SKM-1 (cell line): ENCODE results near the gene USP24.
A peak's percentile ranks its signal among the peaks of the same experiment; 100 is the strongest.
"Not testable (repeated sequence)": the region's sequence is repeated elsewhere in the genome, so short reads cannot be mapped to it uniquely, and the experiment has no call there.

Experiments used
- DNase-seq: peaks from one replicate; lab custom pipeline; 2025; ENCODE audit not compliant: unreplicated experiment; lab: John Stamatoyannopoulos, UW

Gene USP24

DNA sequence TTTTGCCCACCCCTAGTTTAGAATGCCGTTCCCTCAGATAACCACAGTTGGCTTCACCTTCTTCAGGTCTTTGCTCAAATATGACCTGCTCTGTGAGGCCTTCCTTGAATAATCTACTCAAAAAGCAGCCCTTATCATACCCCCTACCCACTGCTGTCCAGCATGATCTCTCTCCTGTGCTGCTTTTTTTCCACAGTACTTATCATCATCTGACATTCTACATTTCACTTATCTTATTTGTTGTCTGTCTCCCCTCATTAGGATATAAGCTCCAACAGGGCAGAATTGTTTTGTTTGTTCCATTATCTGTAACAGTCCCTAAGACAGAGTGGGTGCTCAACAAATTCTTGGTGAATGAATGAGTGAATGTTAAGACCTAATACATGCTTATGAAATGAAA, 18.1 kb downstream of the USP24 start:
- DNase-seq: no peak

DNA sequence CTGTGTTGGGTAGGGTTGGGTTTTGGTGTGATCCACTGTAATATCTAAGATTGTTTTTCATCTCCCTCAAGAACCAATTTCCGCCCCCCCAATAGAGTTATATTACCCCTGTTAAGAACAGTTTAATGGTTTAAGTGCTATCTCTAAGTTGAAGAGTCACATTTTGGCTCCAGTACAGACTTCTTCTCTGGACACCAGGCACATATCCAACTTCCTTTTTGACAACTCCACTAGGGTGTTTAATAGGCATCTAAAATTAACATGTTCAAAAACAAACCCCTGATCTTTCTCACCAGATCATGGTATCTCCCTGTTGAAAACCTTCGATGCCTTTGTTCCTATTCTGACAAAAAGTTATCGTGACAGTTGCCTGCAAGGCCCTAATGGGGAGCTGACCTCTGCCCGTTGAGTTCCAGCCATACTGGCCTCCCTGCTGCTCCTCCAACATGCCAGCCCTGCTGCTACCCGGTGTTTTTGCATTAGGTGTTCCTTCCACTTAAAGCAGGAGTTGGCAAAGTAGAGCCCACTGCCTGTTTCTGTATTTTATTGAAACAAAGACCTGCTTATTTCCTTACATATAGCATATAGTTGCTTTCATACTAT, 18.6 kb downstream of the USP24 start:
- DNase-seq: no peak

DNA sequence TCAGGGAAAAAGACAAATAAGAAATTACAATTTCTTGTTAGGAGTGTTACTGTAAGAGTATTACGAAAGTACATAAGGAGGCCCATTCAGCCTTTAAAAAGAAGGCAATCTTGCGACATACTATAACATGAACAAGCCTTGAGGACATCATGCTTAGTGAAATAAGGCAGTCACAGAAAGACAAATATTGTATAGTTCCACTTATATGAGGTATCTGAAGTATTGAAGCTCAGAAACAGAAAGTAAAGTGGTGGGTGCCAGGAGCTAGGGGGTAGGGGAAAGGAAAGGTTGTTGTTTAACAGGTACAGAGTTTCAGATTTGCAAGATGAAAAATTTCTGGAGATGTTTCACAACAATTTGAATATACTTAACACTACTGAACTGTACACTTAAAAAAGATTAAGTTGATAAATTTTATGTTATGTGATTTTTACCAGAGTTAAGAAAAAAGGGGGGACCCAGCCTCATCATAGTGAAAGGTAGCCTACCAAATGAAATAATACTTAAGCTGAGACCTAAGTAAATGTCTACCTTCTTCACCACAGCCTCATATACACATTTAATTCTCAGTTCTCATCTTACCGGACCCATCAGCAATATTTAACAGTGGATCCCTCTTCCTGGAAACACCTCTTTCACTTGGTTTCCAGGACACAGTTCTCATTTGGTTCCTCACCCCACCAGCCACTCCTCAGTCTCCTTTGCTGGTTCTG, 19.5 kb downstream of the USP24 start:
- DNase-seq: peak; percentile 61

DNA sequence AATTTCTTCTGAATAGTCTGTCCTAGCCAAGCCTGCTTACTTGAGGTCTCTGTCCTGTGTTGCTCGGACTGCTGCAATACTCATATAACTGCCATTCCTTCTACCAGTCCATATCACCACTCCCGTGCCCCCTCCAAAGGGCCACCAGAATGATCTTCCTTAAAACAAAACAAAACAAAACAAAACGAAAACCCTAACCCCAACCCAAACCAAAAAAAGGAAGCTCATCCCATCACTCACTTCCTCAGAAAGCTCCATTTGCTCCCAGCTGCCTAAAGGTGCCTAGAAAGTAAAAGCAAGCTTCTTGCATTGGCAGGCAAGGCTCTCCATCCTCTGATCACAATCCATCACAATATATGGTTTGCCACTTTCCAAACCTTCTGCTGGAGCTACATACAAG, 20.3 kb downstream of the USP24 start:
- DNase-seq: no peak

DNA sequence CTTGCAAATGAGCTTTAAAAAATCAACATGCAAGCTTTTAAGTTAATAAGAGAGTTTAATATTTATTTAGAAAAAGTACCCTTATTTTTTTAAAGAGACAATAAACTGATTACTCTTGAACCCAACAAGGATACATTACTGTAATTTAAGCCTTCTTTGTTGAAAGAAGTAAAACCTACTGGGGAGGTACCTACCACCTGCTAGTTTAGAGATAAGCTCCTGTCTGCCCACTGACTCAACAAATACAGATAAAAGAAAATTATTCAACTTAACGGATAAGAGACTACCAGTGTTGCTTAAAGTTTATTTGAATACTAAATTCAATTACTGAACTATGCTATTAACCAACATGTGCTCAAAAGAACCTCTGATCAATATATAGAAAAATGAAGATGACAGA, 23.1 kb downstream of the USP24 start:
- no peak for DNase-seq

DNA sequence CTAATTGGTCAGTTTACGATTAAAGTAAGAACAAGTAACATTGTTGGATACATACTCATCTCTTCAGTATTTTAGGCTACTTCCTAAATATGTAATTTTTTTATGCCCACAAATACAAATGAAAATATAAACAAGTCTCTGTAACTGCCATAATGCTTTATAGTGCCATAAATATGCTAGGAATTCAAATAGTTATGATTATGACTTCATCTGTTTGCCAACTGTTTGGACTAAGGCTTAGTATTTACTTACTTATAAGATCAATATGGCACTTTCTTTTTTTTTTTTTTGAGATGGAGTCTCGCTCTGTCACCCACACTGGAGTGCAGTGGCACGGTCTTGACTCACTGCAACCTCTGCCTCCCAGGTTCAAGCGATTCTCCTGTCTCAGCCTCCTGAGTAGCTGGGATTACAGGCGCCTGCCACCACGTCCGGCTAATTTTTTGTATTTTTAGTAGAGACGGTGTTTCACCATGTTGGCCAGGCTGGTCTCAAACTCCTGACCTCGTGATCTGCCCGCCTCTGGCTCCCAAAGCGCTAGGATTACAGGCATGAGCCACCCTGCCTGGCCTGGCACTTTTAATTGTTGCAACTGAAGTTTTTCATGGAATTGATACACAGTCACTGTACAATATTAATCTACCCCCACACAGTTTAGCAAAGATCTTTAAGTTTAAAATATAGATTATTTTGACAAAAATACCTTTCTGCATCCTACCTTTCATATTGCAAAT, 23.8 kb downstream of the USP24 start:
- DNase-seq: not testable (repeated sequence)

DNA sequence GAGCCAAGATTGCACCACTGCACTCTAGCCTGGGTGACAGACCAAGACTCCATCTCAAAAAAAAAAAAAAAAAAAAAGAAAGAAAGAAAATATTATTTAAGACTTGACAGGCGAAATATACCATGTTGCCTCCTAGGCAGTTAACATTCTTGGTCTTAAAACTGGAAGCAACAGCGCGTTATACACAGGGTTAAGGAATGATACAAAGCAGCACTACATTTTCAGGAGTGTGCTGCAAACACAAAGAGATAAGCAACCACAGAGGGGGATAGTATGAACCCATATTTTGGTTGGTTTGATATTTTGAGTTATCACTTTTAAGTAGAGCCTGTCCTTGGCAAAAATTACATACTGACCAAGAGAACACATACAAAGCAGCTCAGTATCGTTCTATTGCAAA, 25.1 kb downstream of the USP24 start:
- DNase-seq: no peak

DNA sequence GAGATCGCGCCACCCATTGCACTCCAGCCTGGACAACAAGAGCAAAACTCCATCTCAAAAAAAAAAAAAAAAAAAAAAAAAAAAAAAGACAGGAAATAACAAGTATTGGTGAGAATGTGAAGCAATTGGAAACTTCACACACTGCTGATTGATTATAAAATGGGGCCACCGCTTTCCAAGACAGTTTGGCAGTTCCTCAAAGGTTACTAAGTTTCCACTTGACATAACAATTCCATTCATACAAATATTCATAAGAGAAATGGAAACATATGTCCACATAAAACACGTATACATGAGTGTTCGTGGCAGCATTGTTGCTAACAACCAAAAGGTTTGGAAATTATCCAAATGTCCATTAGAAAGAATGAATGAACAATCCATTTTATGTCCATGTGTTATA, 26.3 kb downstream of the USP24 start:
- no peak for DNase-seq

DNA sequence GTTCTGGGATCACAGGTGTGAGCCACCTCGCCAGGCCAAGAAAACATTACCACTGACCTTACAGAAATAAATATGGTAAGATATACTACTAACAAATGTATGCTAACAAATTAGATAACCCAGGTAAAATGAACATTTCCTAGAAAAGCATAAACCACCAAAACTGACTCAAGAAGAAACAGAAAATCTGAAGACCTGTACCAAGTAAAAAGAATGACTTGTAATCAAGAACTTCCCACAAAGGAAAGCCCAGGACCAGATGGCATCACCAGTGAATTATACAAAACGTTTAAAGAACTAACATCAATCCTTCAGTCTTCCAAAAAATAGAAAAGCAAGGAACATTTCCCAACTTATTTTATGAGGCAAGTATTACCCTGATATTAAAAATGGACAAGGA, 29.3 kb downstream of the USP24 start:
- DNase-seq: no peak

DNA sequence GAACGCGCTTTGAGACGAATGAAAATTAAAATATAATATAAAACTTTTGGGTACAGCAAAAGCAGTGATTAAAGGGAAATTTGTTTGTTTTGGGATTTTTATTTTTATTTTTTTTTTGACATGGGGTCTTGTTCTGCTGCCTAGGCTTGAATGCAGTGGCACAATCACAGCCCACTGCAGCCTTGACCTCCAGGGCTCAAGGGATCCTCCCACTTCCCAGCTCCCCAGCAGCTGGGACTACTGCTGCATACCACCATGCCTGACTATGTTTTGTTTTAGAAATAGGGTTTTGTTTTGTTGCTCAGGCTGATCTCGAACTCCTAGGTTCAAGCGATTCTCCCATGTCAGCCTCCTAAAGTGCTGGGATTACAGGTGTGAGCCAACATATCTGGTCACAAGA, 30.3 kb downstream of the USP24 start:
- no peak for DNase-seq

DNA sequence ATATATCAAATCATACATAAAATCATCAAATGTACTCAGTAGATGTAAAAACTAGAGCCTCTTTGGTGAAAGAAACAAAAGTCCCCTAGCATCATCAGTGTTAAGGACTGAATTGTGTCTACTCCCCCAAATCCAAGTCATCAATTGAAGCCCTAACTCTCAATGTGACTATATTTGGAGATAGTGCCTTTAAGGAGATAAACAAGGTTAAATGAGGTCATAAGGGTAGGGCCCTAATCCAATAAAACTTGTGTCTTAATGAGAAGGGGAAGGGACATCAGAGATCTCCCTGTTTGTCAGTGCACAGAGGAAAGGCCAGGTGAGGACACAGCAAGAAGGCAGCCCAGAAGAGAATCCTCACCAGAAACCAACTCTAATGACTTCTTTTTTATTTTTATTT, 33.5 kb downstream of the USP24 start:
- no peak for DNase-seq

DNA sequence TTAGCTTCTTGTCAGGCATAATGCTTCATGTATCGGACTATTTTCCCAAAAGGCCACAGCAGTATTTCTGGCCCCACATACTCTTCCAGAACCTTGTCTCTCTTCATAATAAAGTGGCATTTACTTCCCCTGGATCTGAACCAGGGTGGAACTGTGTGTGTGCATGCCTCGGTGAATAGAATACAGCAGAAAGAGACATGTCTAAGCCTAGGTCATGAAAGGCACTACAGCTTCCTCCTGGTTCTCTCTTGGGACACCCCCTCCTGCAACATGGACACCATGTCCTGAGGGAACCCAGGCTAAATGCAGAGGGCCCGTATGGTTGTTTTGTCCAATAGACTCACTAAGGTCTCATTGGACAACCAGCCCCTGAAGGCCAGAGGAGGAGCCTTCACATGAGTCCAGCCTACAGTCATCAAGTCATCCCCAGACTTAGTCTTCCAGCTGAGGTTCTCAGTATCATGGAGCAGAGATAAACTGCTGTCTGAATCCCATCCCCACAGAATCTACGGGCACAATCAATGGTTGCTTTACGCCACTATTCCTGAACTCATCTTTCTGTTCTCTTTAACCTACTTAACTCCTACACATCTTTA, 35.0 kb downstream of the USP24 start:
- DNase-seq: no peak

DNA sequence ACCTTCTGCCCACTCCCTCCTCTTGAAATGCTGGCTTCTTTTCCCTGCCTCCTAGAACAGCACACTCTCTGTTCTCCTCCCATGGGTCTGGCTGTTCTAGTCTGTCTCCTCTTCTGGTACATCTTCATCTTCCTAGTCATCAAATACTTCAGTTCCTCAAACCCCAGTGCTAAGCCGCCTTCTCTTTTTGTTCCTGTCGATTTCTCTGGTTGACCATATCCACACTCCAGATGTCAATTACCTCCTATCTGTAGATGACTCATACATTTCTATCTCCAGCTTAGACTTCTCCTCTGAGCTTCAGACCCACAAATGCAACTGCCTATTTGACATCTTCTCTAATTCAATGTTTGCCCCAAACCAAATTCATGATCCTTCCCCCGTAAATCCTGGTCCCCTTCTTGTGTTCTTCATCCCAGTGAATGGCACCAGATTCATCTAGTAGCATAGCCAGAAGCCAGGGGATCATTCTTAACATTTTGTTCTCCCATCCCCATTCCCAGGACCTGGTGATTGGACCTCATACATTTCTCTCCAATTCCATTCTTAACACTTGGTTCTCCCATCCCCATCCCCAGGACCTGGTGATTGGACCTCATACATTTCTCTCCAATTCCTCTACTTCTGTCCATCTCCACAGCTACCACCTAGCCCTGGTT, 35.9 kb downstream of the USP24 start:
- DNase-seq: no peak

DNA sequence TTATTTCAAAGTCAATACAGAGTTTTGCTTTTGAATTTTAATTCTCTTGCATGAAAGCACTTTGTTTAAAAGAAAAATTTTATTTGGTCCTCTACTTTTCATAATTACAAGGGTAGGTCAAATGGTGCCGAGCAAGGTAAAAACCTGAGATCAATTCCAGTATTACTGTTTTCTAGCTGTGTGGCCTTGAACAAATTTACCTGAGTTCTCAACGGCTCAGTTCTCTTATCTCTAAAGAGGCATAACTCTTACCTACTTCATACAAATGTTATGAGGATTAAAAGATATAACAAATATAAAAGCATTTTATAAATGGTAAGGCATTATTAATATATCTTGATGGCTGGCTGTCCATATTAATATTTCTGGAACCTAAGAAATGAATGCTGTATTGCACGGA, 42.5 kb downstream of the USP24 start:
- no peak for DNase-seq

DNA sequence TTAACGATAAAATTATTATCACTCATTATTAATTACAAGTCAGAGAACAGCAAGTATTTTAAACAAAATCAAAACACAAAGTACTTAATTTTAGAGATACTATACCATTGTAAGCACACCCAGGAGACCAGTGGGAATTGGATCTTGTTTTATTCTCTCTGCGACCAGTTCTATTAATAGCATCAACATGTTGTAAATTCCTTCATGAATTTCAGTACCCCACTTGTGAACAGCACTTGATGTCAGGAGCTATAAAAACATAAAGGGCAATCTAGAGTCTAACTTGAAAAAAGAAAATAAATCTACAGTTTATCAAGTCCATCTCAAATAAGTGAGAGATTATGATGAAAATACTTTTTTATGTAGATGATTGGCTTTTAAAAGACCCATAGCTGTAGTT, 42.9 kb downstream of the USP24 start:
- DNase-seq: no peak

DNA sequence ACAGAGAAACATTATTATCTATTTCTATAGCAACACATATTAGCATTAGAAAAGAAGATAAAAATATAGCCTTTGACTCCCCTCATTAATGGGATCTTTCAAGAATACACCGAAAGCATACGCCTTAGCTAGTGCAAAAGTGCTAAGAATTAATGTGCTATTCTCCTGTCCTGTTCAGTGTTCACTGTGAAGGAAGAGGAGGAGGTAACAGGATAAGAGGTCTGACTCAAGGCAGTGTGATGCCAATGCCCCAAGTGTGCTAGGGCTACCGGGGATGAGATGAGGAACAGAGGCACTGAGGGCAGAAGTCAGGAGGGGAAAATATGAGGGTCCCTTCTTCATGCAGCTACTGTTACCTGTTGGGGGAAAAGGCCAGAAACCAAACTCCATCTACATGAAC, 43.5 kb downstream of the USP24 start:
- DNase-seq: no peak

DNA sequence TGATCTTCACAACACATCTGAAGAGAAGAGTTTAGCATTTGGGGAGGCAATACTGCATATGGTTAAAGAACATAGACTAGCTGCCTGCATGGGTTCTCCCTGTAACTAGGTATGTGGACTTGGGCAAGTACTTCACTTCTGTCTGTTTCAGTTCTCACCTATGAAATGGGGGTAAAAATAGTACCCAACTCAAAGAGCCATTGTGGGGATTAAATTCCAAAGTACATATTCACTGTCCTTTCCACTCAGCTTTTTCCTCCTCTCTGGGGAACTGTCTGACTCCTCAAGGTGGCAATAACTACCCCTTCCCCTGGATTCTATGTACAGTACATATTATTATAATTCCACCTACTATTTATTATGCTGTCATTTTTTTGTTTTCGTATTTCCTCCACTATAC, 44.7 kb downstream of the USP24 start:
- no peak for DNase-seq

DNA sequence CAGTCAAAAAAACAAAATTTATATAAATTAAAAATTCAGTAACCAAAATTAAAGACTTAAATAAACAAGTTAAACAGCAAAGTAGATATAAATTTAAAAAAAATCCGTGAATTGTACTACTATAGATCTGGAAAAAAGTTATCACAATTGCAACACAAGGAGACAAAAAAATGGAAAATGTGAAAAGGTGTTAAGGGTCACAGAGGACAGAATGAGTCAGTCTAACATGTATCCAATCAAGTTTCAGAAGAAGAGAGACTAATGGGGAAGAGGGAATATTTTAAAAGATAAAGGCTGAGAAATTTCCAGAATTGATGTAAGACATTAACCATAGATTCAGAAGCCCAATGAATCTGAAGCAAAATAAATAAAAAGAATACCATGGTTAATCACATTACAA, 46.0 kb downstream of the USP24 start:
- no peak for DNase-seq

DNA sequence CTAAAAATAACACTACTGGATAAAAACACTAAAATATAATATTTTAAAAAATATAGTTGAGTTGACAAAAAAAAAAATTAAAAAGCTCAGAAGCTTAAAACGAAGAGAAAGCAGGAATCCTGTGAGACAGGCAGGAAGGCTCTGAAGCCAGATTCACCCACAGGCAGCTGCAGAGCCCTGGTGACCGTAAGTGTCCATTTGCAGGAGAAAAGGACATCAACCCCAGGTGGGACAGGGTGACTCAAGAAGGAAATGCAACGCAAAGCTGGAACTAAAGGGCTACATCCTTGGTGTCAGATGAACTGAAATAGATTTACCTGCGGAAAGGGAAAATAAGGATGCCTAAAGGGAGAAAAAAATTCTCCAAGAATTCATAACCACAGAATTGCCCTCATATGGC, 46.8 kb downstream of the USP24 start:
- DNase-seq: no peak

DNA sequence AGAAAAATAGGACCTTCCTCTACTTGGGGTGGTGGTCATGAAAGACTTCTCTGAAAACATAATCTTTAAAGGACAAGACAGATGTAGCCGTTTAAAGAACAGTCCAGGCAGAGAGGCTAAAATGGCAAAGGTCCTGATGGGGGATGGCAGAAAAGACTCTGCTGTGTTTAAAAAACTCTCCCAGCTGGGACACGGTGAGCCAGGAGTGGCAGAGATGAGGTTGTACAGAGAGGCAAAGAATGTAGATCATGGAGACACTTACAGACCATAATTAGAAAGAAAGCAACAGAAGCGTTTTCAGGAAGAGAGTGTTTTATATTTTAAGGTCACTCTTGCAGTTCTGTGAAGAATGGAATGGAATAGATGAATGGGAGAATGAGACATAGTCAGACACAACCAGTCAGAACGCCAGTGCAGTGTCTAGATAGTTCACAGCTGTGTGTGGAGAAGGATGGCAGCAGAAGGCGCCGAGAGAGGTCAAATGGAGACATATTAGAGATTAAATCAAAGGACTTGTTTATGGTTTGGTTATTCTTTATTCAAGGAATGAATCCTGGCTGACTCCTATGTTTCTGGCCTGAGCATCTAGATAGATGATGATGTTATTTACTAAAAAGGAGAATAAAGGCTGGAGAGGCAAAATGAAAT, 47.8 kb downstream of the USP24 start:
- no peak for DNase-seq

DNA sequence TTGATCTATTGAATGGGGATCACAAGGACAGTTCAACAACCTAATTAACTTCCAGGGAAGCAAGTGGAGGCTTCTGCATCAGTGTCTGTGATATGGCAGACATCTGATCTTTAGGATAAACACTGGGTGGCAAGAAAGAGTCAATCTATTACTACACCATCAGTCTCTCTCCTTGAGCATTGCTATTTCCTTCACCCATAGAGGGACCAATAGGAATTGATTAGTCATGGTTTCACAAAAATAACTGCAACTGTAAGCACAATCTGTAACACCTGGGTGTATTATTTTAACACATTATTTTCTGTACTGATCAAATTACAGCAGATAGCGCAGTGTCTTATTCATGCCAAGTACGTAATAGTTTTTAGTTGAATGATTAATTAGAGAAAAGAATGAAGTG, 50.3 kb downstream of the USP24 start:
- DNase-seq: no peak
